HG03521 (cell line): ENCODE results near the gene ZNF823.
"Not testable (repeated sequence)": the region's sequence is repeated elsewhere in the genome, so short reads cannot be mapped to it uniquely, and the experiment has no call there.

Experiments used
- ATAC-seq: cut with Tn5 transposase; IDR thresholded peaks from one replicate; pipeline ENCODE4 v1.9.1; 2021; ENCODE audit warnings: mild to moderate bottlenecking, moderate library complexity; ENCODE audit not compliant: unreplicated experiment

Gene ZNF823

GRCh38 chr19:11738746-11739620 lies at the start of gene ZNF823:
Gene ZNF823 (minus strand): TSS chr19:11738946. CDS start chr19:11738819, 127 bp downstream.
- ATAC-seq = peak; percentile 95

- no peak for ATAC-seq
Observed at GRCh38 chr19:11787536-11787935, 48.8 kb upstream of the ZNF823 start.

GRCh38 chr19:11784356-11784755 lies 45.6 kb upstream of the ZNF823 start:
- no peak for ATAC-seq

- no peak for ATAC-seq
Observed at GRCh38 chr19:11783767-11784166, 45.0 kb upstream of the ZNF823 start.

GRCh38 chr19:11781295-11782057 lies 42.7 kb upstream of the ZNF823 start:
- ATAC-seq = no peak

GRCh38 chr19:11780431-11781020 lies 41.8 kb upstream of the ZNF823 start:
- no peak for ATAC-seq

GRCh38 chr19:11776669-11777068 lies 37.9 kb upstream of the ZNF823 start:
- not testable (repeated sequence) for ATAC-seq

GRCh38 chr19:11771520-11771919 lies 32.8 kb upstream of the ZNF823 start:
- not testable (repeated sequence) for ATAC-seq

- ATAC-seq = no peak
Observed at GRCh38 chr19:11769995-11770394, 31.2 kb upstream of the ZNF823 start.

GRCh38 chr19:11767633-11768133 lies 28.9 kb upstream of the ZNF823 start:
- peak; percentile 16 for ATAC-seq

GRCh38 chr19:11766597-11767591 lies 28.1 kb upstream of the ZNF823 start, which contains the start of gene ZNF441:
Gene ZNF441 (plus strand): TSS chr19:11767000. CDS start chr19:11767194, 194 bp downstream.
- ATAC-seq = peak; percentile 93

GRCh38 chr19:11763611-11764010 lies 24.9 kb upstream of the ZNF823 start:
- no peak for ATAC-seq

GRCh38 chr19:11763117-11763516 lies 24.4 kb upstream of the ZNF823 start:
- ATAC-seq = no peak

- no peak for ATAC-seq
Observed at GRCh38 chr19:11759805-11760204, 21.1 kb upstream of the ZNF823 start.

GRCh38 chr19:11756965-11757364 lies 18.2 kb upstream of the ZNF823 start:
- no peak for ATAC-seq

GRCh38 chr19:11754663-11755062 lies 15.9 kb upstream of the ZNF823 start:
- ATAC-seq = no peak

- no peak for ATAC-seq
Observed at GRCh38 chr19:11752244-11752736, 13.5 kb upstream of the ZNF823 start.

GRCh38 chr19:11749751-11750150 lies 11.0 kb upstream of the ZNF823 start:
- ATAC-seq = no peak

- ATAC-seq = no peak
Observed at GRCh38 chr19:11747277-11747676, 8.5 kb upstream of the ZNF823 start.

GRCh38 chr19:11745869-11746268 lies 7.1 kb upstream of the ZNF823 start:
- no peak for ATAC-seq
